Progenitor cell of endocrine pancreas (in vitro differentiated cells): ENCODE data around the gene IREB2. TPM values are rescaled to one million over a fixed set of nuclear protein-coding genes. Genes with fewer than 3 reads are reported as not detected.
A peak's percentile ranks its signal among the peaks of the same experiment; 100 is the strongest.

Source experiments
- DNase-seq: peaks from one replicate; pipeline ENCODE4 v3.0.0; 2021; ENCODE audit warnings: low spot score; ENCODE audit not compliant: unreplicated experiment
- H3K27ac Mint-ChIP-seq: 2 replicates; pipeline ENCODE4 v1.8.0; 2021; ENCODE audit warnings: mild to moderate bottlenecking, moderate library complexity, mixed read lengths
- H3K27me3 Mint-ChIP-seq: 2 replicates; pipeline ENCODE4 v1.8.0; 2021; ENCODE audit warnings: mixed read lengths
- H3K36me3 Mint-ChIP-seq: 2 replicates; pipeline ENCODE4 v1.8.0; 2022; ENCODE audit warnings: mixed read lengths; ENCODE audit not compliant: insufficient read depth
- H3K4me1 Mint-ChIP-seq: 2 replicates; pipeline ENCODE4 v1.8.0; 2021; ENCODE audit warnings: low read depth, mixed read lengths
- H3K4me3 Mint-ChIP-seq: 2 replicates; pipeline ENCODE4 v1.8.0; 2021; ENCODE audit warnings: low read depth, mild to moderate bottlenecking, moderate library complexity, mixed read lengths
- H3K9me3 Mint-ChIP-seq: 2 replicates; pipeline ENCODE4 v1.8.0; 2021; ENCODE audit warnings: low read depth, mixed read lengths
- total RNA-seq: library from RNA; stranded (reverse); gene quantifications from 2 replicates; pipeline ENCODE4 v1.2.1, GENCODE V29; 2021
- TF ChIP-seq, protein P1 (sequence below): fragments of 200-600 bp; sonication (generic); IDR thresholded peaks from one replicate; pipeline ENCODE4 v1.5.0; 2021; ENCODE audit warnings: antibody characterized with exemption, mild to moderate bottlenecking; ENCODE audit not compliant: unreplicated experiment

IREB2 gene
- total RNA-seq, 1 donor from 2014 or later, result 95.3 TPM

DNA sequence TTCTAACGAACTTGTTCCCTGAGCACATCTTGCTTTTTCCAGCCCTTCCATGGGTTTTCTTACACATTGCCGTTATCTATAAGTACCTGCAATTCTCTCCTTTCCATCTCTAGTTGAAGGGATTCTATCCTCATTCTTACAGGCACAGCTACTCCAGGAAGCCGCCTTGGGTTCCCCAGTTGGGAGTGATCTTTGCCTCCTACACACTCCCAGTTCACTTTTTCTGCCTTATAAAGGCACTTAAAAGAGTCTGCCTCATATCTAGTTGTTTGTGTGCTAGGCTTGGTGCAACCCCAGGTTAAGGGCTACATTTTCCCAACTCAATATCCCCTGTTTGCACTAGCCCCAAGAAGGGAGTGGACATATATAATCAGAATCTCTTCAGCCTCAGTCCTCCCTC is 44.0 kb upstream of the IREB2 start:
- H3K27me3 Mint-ChIP-seq, result peaks cover 40% of the 10 kb centered on the region
- TF ChIP-seq, protein P1, sequence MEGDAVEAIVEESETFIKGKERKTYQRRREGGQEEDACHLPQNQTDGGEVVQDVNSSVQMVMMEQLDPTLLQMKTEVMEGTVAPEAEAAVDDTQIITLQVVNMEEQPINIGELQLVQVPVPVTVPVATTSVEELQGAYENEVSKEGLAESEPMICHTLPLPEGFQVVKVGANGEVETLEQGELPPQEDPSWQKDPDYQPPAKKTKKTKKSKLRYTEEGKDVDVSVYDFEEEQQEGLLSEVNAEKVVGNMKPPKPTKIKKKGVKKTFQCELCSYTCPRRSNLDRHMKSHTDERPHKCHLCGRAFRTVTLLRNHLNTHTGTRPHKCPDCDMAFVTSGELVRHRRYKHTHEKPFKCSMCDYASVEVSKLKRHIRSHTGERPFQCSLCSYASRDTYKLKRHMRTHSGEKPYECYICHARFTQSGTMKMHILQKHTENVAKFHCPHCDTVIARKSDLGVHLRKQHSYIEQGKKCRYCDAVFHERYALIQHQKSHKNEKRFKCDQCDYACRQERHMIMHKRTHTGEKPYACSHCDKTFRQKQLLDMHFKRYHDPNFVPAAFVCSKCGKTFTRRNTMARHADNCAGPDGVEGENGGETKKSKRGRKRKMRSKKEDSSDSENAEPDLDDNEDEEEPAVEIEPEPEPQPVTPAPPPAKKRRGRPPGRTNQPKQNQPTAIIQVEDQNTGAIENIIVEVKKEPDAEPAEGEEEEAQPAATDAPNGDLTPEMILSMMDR, result no peak
- no peaks in the 10 kb centered on the region for H3K9me3 Mint-ChIP-seq
- no peaks in the 10 kb centered on the region for H3K36me3 Mint-ChIP-seq
- H3K4me3 Mint-ChIP-seq, result no peak overlapping the region
- peaks cover 4% of the 10 kb centered on the region for H3K4me1 Mint-ChIP-seq
- no peak for DNase-seq
- H3K27ac Mint-ChIP-seq, result peak overlapping the region; percentile 41

DNA sequence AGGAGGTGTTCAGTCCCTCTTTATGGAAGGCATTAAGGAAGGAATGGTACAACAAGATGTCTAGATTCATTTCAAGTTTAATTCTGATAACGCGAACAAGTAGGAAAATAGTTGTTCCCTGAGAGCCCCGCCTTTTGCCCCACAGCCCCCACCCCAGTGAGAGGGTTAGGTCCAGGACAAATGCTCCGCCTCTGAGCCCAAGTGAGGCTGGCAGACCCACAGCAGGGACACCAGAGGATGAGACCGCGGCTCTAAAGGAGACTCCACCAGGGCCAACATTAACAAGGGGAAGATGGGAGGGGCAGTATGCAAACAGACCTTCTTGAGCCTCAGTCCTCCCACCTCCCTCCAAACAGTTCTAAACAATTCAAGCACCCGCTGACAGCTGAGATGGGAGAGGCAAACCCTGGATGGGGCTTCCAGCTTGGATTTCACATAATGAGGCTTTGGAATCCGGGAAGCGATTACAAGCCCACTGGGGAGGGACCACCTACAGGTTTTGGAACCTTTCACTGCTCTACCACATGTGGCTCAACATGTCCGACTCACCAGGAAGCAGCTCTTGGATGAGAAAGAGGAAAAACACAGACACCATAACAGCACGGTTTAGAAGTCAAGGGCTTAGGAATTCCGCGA is 42.9 kb upstream of the IREB2 start:
- H3K36me3 Mint-ChIP-seq, result no peaks in the 10 kb centered on the region
- H3K27ac Mint-ChIP-seq, result no peak overlapping the region
- TF ChIP-seq, protein P1, result no peak
- H3K4me1 Mint-ChIP-seq, result peaks cover 4% of the 10 kb centered on the region
- no peaks in the 10 kb centered on the region for H3K9me3 Mint-ChIP-seq
- H3K27me3 Mint-ChIP-seq, result peaks cover 39% of the 10 kb centered on the region
- H3K4me3 Mint-ChIP-seq, result no peak overlapping the region
- DNase-seq, result no peak

DNA sequence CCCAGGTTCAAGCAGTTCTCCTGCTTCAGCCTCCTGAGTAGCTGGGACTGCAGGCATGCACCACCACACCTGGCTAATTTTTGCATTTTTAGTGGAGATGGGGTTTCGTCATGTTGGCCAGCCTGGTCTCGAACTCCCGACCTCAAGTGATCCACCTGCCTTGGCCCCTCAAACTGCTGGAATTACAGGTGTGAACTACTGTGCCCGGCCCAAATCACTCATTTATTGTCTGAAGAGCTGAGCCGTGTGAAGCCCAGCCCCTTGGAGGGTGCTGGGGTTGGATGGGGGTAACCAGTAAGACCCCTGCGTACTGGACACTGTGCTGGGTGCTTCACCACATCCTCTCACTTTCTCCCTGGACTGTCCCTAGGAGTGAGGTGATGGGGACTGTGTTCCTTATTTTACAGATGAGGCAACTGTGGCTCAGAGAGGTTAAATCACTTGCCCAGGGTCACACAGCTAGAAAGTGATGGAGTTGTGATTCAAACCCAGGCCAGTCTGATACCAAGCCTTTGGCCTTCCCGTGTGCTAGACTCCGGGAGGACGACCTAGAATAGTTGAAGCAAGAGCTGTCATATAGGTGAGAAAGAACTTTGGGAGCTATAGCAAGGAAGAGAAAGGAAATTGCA is 41.7 kb upstream of the IREB2 start:
- no peaks in the 10 kb centered on the region for H3K9me3 Mint-ChIP-seq
- H3K4me3 Mint-ChIP-seq, result no peak overlapping the region
- DNase-seq, result no peak
- no peaks in the 10 kb centered on the region for H3K36me3 Mint-ChIP-seq
- TF ChIP-seq, protein P1, result no peak
- peaks cover 4% of the 10 kb centered on the region for H3K4me1 Mint-ChIP-seq
- H3K27me3 Mint-ChIP-seq, result peaks cover 34% of the 10 kb centered on the region
- no peak overlapping the region for H3K27ac Mint-ChIP-seq

DNA sequence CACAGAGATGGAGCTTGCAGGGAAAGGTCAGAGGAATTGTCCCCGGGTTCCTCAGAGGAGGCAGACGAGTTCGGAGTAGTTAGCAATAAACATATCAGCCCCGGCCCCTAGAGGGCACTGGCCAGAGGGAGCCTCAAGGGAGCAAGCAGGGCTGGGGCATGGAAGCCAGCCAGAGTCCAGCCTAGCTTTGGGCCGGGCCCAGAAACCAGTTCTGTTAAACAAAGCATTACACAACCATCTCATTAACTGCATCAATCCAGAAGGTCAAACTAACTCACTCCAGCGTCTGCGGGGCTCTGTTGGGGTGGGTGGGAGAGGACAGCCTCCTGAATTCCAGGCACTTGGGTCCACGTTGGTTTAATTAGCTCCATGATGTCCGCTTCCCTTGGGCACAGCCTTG is 41.0 kb upstream of the IREB2 start:
- TF ChIP-seq, protein P1, result peak; percentile 30
- no peak for DNase-seq
- Mint-ChIP-seq H3K27me3 (peaks cover 33% of the 10 kb centered on the region), H3K27ac (no peak overlapping the region), H3K4me1 (peaks cover 7% of the 10 kb centered on the region), H3K36me3 (no peaks in the 10 kb centered on the region), H3K9me3 (no peaks in the 10 kb centered on the region), H3K4me3 (no peak overlapping the region)

DNA sequence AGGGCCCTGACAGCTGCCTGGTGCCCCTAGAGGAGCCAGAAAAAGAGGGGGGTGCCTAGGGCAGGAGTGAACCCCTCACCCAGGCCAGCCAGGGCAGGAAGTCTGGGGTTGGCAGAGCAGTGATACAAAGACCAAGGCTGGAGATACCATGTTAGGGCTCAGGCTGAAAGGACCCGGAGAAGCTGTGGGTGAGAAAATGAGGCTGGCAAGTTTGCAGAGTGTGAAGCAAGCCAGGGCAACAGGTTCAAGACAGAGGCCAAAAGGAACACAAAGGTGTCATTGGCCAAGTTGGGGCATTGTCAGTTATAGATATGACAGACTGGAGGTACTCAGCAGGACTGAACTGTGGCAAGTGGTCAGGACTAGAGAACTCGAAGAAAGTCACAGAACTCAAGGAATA is 40.6 kb upstream of the IREB2 start:
- Mint-ChIP-seq H3K36me3 (no peaks in the 10 kb centered on the region), H3K27me3 (peaks cover 33% of the 10 kb centered on the region), H3K9me3 (no peaks in the 10 kb centered on the region), H3K27ac (no peak overlapping the region), H3K4me3 (no peak overlapping the region), H3K4me1 (peaks cover 11% of the 10 kb centered on the region)
- TF ChIP-seq, protein P1, result no peak
- DNase-seq, result no peak
